ENCODE results near the gene HTT. TPM values are rescaled to one million over a fixed set of nuclear protein-coding genes. Genes with fewer than 3 reads are reported as not detected.

Gene HTT
- total and polyA plus RNA-seq, 2 of the 13 experiments (the other 11 are each of a cell fraction or from before 2014, with no cell fraction given) = 17.5 to 19.5 TPM

- no peak for TF ChIP-seq TGIF2 (CRISPR knock-in tag; IDR thresholded peaks at IDR 0.05)
- TF ChIP-seq FOXO1 (CRISPR knock-in tag; IDR thresholded peaks at IDR 0.05) = peak; percentile 27; the same call in 1 of the 2 replicates
- TF ChIP-seq MLX (CRISPR knock-in tag; IDR thresholded peaks at IDR 0.05) = no peak; the same call in 1 of the 2 replicates
- no peak for TF ChIP-seq IRF9 (CRISPR knock-in tag; IDR thresholded peaks at IDR 0.05; ENCODE audit: borderline replicate concordance)
- TF ChIP-seq HES4 (CRISPR knock-in tag; IDR thresholded peaks at IDR 0.05; ENCODE audit: borderline replicate concordance) = no peak
- TF ChIP-seq CREM (IDR thresholded peaks at IDR 0.05) = peak; percentile 81
- TF ChIP-seq CREM (CRISPR knock-in tag; IDR thresholded peaks at IDR 0.05) = no peak
- no peak for TF ChIP-seq GTF2F1 (IDR thresholded peaks at IDR 0.05; ENCODE audit: low read length)
- no peak for TF ChIP-seq SNAI1 (CRISPR knock-in tag; IDR thresholded peaks at IDR 0.05; ENCODE audit: borderline replicate concordance)
- TF ChIP-seq NR2F1 (CRISPR knock-in tag; IDR thresholded peaks at IDR 0.05) = 0 out of 4 replicates have a peak, but pooled peaks of 1 of the 2 experiments have one; percentile 18
- TF ChIP-seq GATAD2A (CRISPR knock-in tag; IDR thresholded peaks at IDR 0.05) = peak; percentile 72
- no peak for TF ChIP-seq NFATC3 (CRISPR knock-in tag; IDR thresholded peaks at IDR 0.05)
- 0 out of 2 replicates have a peak, but pooled peaks have one; percentile 34 for TF ChIP-seq ZNF800 (CRISPR knock-in tag; IDR thresholded peaks at IDR 0.05)
- TF ChIP-seq SSRP1 (CRISPR knock-in tag; IDR thresholded peaks at IDR 0.05) = no peak
- peak; percentile 77 for TF ChIP-seq PPARG (CRISPR knock-in tag; conservative IDR thresholded peaks at IDR 0.05)
- TF ChIP-seq ZFP1 (CRISPR knock-in tag; IDR thresholded peaks at IDR 0.05) = 0 out of 2 replicates have a peak, but pooled peaks have one; percentile 49
- TF ChIP-seq STAG1 (CRISPR knock-in tag; IDR thresholded peaks at IDR 0.05) = no peak
- TF ChIP-seq MED8 (CRISPR knock-in tag; IDR thresholded peaks at IDR 0.05; ENCODE audit: insufficient replicate concordance) = peak; percentile 44
- no peak for TF ChIP-seq SP2 (CRISPR knock-in tag; IDR thresholded peaks at IDR 0.05)
- no peak for TF ChIP-seq PHF20 (CRISPR knock-in tag; IDR thresholded peaks at IDR 0.05)
- no peak for TF ChIP-seq MAFF (IDR thresholded peaks at IDR 0.05; ENCODE audit: low read depth, low read length)
- peak; percentile 40; the same call in 1 of the 2 replicates for TF ChIP-seq SOX13 (IDR thresholded peaks at IDR 0.05)
- peak in 1 of 2 experiments; percentile 86; a peak in 2 of 4 replicates for TF ChIP-seq SOX13 (CRISPR knock-in tag; conservative IDR thresholded peaks at IDR 0.05 in 1 of 2, IDR thresholded peaks at IDR 0.05 in 1 of 2)
- peak; percentile 74 for TF ChIP-seq ETV5 (CRISPR knock-in tag; IDR thresholded peaks at IDR 0.05; ENCODE audit: borderline replicate concordance)
- no peak for TF ChIP-seq ZNF615 (CRISPR knock-in tag; IDR thresholded peaks at IDR 0.05; ENCODE audit: borderline replicate concordance)
- peak; percentile 77 for TF ChIP-seq PHF21A (CRISPR knock-in tag; IDR thresholded peaks at IDR 0.05)
- TF ChIP-seq FOXA3 (CRISPR knock-in tag; IDR thresholded peaks at IDR 0.05) = peak; percentile 68
- TF ChIP-seq ATM (IDR thresholded peaks at IDR 0.05; ENCODE audit: borderline replicate concordance) = no peak
- TF ChIP-seq POLR2G (IDR thresholded peaks at IDR 0.05; ENCODE audit: low read depth, low read length) = no peak
- TF ChIP-seq CBX1 (IDR thresholded peaks at IDR 0.05; ENCODE audit: low read depth) = no peak
- TF ChIP-seq CENPT (CRISPR knock-in tag; IDR thresholded peaks at IDR 0.05; ENCODE audit: low read depth) = no peak
- peak; percentile 68 for TF ChIP-seq NR2F6 (IDR thresholded peaks at IDR 0.05)
- peak; percentile 84 for TF ChIP-seq NR2F6 (CRISPR knock-in tag; IDR thresholded peaks at IDR 0.05)
Measured at GRCh38 chr4:3207531-3208037, 133.1 kb downstream of the HTT start (continued).

Data from HepG2 (cell line).